HG03103 (cell line): ENCODE results near the gene VPS52.

Experiments used
- ATAC-seq: cut with Tn5 transposase; IDR thresholded peaks from one replicate; pipeline ENCODE4 v1.9.1; 2021; ENCODE audit warnings: low read depth; ENCODE audit not compliant: unreplicated experiment

VPS52 gene, protein sequence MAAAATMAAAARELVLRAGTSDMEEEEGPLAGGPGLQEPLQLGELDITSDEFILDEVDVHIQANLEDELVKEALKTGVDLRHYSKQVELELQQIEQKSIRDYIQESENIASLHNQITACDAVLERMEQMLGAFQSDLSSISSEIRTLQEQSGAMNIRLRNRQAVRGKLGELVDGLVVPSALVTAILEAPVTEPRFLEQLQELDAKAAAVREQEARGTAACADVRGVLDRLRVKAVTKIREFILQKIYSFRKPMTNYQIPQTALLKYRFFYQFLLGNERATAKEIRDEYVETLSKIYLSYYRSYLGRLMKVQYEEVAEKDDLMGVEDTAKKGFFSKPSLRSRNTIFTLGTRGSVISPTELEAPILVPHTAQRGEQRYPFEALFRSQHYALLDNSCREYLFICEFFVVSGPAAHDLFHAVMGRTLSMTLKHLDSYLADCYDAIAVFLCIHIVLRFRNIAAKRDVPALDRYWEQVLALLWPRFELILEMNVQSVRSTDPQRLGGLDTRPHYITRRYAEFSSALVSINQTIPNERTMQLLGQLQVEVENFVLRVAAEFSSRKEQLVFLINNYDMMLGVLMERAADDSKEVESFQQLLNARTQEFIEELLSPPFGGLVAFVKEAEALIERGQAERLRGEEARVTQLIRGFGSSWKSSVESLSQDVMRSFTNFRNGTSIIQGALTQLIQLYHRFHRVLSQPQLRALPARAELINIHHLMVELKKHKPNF

GRCh38 chr6:33271468-33272274 lies at the start of gene VPS52, which contains the start of gene RPS18:
Gene VPS52 (minus strand): TSS chr6:33271876. CDS start chr6:33271675, 201 bp downstream.
Gene RPS18 (plus strand): TSS chr6:33272075. CDS start chr6:33272120, 45 bp downstream.
- ATAC-seq = peak; percentile 75

DNA sequence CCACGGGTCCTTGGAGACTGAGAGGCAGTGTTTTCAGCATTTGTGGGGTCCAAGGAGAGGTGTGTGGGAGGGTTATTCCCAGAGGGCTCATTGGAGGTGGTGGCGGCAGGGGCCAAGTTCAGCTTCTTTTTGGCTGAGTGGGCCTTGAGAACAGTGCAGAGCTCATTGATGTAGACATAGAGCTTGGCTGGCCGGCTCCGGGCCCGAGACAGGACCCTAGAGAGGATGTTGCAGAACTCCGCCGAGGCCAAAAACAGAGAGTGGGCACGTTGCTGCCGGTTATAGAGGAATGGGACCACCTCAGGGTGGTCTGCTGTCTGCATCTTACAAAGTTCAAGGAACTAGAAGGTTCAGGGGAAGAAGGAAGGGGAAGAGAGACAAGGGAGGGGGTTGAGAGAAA lies 49.6 kb upstream of the VPS52 start:
- no peak for ATAC-seq

DNA sequence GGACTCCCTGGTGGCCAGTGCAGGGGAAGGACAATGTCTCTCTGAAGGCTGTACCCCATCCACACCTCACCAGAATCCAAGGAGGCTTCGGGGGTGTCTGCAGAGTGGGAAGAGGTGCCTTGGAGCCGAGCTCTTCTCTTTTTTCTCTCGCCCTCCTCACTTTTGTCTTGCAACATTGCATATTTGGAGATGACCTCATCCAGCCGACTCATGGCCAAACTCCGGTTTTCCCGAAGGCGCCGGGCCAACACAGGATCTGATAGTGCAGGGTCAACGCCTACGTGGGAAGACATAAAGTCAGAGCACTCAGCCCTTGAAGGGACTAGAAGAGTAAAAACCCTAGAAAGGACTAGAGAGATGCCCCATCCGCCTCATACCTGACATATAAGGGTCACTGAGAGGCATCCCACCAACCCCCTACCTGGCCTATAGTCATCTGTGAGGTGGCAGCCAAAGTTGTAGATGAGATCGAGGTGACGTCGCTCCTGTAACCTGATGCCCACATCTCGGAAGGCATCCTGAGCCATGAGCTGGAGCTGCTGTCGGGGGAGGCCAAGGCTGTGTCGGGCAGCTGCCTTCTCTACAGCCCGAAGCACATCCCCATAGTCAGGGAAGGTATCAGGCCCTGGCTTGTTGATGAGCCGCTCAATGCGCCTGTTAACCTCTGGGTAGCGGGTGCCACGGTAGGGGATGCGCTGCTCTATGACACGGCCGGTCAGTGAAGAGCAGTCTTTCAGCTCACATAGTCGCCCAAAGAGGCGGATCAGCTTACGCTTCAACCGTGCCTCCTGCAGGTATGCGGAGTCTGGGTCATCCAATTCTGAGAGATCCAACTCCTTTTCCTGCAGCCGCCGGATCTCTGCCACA lies 48.9 kb upstream of the VPS52 start:
- ATAC-seq = no peak

GRCh38 chr6:33319939-33320314 lies 48.3 kb upstream of the VPS52 start:
- ATAC-seq = no peak

DNA sequence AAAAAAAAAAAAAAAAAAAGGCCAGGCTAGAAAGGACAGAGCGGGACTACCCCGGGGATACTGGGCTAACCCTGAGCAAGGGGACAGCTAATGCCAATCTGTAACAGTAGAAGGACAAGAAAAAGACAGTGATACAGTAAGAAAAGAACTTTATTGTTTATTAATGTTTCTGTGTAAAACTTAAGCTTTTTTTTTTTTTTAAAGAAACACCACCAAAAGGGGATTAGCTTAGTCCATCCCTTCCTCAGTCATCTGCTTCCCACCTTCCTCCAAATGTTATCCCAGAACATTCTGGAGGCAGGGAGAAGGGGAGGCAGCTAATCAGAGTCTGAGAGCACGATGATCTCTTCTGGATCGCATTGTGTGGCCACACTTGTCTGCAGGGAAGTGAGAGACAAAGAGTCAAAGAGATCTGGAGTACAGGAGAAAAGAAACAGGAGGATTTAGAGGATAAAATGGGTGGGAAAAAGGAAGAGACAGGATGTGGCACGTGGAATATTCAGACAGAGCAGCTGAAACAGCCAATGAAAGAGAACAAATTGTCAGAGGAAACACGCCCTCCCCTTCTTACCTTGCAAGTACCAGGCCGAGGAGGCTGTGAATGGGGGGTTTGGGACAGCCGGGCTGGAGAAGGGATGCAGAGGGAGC lies 46.9 kb upstream of the VPS52 start:
- no peak for ATAC-seq

DNA sequence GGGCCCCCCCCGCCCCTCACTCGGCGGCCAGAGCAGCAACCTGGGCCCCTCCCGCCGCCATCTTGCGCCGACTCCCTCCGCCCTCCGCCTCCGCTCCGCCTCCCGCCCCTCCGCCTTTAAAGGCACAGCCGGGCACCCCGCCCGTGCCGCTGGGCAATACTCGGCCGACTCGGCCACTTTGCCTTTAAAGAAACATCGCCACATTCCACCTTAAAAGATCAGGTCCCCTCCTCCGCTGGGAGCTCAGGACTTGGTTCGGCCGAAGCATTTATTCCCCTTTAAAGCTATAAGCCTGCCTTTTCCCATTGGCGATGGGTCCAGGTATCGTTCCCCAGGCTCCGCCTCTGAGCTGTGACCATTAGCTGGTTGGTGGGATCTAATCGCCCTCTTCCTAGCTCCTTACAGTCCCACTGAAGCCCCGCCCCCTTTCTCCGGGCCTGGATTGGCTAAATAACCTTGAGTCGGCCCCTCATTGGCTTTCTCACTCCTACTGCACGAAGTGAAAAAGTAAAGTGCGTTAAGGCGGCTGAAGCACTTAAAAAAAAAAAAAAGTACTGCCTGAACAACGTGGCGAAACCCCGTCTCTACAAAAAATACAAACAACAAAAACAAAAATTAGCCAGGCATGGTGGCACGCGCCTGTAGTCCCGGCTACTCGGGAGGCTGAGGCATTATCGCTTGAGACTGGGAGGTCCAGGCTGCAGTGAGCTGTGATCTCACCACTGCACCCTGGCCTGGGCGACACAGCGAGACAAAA lies 46.2 kb upstream of the VPS52 start, which contains the start of gene ZBTB22:
TSS of gene ZBTB22 (minus strand) at position 76 of the 757 bp plus-strand sequence. CDS start 828 bp downstream, outside the sequence.
- peak; percentile 40 for ATAC-seq

DNA sequence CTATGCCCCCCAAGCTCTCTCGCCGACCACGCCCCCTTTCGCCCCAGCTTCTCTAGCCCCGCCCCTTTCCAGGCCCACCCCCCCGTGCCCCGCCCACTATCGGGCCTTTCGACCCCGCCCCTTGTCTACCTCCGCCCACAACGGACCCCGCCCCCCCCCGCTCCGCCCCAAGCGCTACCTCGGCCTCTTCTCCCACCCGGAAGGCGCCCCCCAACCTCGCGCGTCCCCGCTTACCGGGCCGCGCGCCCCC lies 45.7 kb upstream of the VPS52 start:
- no peak for ATAC-seq

DNA sequence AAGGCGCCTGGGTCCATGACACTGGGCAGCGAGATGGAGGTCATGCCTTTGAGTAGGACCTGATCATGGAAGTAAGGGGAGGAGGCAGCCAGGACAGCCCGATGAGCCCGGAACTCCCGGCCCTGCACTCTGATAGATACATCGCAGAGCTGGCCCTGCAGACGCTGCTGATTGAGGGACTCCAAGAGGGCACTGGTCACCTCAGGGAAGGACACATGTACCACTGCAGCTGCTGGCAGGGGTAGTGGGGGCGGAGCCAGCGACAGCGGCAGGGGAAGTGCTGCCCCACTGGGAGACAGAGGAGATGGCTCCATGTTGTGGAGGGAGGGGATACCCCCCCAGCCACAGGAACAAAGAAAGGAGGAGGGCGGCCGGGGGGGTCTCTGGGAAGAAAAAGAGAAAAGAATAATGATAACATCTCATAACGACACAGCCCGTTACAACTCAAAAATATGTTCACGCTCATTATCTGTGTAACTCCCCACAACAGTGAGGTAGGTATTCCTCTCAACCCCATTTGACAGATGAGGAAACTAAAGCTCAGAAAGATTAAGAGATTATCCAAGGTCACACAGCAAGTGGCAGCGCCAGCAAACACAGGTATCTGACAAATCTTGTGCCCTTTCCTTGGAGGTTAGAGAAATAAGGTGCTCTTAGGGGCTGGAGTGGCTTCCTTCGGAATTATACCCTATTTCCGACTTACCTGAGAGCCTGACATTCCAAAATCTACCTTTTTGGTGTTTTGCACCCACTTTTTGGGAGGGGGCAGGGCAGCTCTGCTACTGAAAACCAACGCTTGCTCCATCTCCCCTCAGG lies 45.1 kb upstream of the VPS52 start:
- ATAC-seq = no peak

GRCh38 chr6:33315793-33316602 lies 44.3 kb upstream of the VPS52 start:
- no peak for ATAC-seq

DNA sequence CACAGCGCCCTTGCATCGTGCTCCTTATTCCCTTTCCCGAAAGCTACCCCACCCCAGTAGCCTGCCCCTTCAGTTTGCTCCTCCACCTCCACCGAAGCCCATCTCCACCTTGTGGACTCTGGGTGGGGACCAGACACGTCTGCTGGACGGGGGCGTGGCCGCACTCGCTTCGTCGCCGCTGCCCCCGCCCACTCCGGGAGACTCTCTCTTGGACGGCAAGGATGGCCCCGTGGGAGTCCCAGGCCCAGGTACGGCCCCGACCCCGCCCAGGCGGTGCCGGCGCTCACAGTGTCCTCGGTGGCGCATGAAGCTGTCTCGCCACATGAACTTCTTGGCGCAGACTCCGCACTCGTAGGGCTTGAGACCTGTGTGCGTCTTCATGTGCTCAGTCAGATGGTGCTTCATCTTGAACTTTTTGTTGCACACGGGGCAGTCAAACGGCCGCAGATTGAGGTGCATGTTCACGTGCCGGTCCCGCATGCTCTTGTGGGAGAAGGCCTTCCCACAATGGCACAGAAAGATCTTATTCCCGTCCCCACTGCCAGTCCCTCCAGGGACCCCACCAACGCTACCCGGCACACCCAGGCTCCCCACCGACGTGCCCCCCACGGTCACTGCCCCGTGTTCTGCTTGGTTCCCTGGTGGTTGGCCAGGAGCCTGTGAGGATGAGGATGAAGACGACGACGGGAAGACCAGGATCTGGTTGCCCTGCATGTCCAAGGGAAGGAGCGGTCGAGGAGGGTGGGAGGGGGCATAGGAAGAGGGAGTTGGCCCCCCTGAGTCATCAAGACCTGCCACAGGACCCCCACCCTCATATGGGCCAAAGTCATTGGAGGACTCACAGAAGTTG lies 43.5 kb upstream of the VPS52 start:
- ATAC-seq = no peak

DNA sequence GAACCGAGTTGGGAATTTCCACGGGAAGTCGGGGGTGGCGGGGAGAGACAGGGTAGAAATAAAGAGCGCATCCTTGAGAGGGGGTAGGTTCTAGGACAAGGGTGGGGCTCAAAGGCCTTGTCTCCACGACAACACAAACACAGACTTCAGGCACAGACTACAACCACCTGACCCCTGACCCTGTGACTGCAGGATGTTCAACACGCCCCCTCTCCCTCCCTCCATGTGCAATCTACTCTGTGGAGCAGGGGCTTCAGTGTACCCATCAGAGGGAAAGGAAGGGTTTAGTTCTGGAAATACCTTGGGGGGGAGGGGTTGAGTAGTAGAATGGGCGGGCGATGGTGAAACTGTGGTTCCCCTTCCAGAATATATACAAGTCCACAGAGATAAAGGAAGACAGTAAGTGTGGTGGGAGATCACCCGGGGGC lies 42.9 kb upstream of the VPS52 start:
- no peak for ATAC-seq

DNA sequence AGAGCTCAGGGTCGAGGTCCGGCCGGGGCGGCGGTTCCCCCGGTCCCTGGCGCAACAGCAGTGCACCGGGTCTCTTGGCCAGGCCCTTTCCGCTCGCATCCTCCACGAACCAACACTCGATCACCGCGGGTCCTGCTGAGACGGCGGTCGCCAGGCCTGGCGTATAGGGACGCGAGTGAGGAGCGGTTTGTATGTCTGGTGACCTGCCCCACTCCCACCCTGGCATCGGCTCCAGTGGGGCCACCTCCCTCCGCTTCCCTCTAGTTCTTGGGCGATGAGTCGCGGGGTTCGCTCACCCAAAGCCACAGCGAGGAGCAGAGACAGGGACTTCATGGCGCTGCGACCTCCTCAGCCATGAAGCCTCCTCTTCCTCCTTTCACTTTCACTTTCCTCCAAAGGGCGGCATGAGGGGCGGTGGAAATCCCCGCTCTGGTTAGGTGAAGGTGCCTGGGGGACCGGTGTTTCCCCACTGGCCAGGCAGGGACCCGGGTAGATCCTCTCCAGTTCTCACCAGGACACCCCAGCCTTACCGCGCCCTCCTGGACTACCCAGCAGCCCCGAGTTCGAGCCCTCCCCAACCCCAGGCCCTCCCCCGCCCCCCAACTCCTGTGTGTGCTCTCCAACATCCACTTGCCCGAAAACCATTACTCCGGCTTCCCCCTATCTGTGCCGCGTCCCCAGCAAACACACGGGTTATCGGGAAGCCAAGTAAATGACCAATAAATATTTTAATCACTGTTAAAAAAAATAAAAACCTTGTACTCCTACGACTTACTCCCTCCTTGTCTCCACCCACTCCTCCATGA lies 42.2 kb upstream of the VPS52 start, which contains the start of gene TAPBP:
TSS of gene TAPBP (minus strand) at position 370 of the 806 bp plus-strand sequence. CDS start at position 333, 37 bp downstream.
- ATAC-seq = no peak

- no peak for ATAC-seq
Measured at GRCh38 chr6:33313105-33313708, 41.5 kb upstream of the VPS52 start.

DNA sequence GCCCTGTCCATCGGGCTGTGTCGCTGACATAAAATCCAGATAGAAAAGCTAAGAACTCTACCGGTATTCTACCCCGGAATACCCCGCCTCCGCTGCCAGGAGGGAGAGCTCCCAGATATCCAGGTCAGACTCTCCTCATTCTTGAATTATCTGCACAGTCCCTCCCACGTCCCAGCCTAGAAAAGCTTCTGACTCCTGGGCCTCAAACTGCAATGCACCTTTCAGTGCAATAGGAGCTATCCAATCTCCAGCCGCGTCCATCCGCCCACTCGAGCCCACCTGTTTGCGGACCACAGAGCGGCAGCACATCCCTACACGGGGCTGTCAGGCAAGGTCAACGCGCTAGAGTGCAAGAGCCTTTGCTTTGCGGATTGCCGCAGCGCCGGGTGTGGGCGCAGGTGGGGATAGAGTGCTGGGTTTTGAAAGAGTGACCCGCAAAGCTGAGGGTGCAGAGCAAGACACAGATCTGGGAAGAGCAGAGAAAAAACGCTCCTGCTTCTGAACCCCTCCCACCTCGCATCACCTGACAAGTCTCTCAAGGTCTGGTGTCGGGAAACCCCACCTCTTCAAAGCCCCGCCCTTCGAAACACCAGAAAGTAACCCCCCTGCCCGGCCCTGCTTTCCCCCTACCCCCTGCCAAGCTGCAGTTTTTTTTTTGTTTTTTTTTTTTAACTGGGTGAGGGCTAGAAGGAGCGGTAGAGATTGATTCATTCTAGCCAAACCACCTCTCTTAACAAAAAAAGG lies 40.9 kb upstream of the VPS52 start:
- no peak for ATAC-seq
